Middle frontal gyrus (tissue), 1 donor: ENCODE measurements around the gene STEAP3.
"Not testable (repeated sequence)": the region's sequence is repeated elsewhere in the genome, so short reads cannot be mapped to it uniquely, and the experiment has no call there.

ENCODE experiments used
- DNase-seq: peaks from one replicate; pipeline ENCODE4 v3.0.0-alpha.2; 2015; ENCODE audit warnings: low spot score; ENCODE audit errors: extremely low spot score

The STEAP3 gene

DNA sequence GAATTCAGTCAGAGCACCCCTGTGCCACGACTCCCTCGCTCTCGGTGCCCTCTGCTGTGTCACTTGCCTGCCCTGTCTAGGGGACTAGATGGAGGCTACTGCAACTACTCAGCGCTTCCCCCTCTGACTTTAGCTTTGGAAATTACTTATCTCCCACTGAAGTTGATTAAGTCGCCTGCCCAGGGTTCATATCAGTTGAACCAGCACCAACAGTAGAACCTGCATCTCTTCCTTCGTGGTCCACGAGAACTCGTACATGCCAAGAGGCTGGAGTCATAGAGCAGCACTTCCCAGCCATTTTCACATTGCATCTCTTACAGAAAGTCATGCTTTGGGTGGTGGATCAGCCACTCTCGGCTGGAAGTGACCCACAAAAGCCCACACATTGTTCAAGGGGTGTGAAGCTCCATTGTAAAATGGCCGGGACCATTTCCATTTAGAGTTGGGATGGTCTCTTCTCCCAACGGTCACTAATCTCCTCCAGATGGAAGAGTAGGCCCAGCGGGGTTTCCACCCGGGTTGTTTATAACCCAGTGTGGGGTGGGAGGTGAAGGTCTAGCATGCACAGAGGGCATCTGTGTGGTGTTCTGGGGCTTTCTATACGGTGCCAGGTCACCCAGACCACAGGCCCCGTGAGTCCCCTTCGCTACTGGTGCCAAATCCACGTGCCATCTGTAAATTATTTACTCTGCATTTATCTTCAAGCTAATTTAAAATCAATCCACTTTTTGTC lies 38.0 kb downstream of the STEAP3 start:
- DNase-seq, result no peak

DNA sequence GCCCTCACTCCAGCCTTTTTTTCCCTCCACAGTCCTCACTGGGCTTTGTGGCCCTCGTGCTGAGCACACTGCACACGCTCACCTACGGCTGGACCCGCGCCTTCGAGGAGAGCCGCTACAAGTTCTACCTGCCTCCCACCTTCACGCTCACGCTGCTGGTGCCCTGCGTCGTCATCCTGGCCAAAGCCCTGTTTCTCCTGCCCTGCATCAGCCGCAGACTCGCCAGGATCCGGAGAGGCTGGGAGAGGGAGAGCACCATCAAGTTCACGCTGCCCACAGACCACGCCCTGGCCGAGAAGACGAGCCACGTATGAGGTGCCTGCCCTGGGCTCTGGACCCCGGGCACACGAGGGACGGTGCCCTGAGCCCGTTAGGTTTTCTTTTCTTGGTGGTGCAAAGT lies 39.4 kb downstream of the STEAP3 start:
- no peak for DNase-seq

DNA sequence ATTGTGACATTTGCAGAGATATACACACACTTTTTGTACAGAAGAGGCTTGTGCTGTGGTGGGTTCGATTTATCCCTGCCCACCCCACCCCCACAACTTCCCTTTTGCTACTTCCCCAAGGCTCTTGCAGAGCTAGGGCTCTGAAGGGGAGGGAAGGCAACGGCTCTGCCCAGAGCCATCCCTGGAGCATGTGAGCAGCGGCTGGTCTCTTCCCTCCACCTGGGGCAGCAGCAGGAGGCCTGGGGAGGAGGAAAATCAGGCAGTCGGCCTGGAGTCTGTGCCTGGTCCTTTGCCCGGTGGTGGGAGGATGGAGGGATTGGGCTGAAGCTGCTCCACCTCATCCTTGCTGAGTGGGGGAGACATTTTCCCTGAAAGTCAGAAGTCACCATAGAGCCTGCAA lies 40.0 kb downstream of the STEAP3 start:
- DNase-seq, result no peak

DNA sequence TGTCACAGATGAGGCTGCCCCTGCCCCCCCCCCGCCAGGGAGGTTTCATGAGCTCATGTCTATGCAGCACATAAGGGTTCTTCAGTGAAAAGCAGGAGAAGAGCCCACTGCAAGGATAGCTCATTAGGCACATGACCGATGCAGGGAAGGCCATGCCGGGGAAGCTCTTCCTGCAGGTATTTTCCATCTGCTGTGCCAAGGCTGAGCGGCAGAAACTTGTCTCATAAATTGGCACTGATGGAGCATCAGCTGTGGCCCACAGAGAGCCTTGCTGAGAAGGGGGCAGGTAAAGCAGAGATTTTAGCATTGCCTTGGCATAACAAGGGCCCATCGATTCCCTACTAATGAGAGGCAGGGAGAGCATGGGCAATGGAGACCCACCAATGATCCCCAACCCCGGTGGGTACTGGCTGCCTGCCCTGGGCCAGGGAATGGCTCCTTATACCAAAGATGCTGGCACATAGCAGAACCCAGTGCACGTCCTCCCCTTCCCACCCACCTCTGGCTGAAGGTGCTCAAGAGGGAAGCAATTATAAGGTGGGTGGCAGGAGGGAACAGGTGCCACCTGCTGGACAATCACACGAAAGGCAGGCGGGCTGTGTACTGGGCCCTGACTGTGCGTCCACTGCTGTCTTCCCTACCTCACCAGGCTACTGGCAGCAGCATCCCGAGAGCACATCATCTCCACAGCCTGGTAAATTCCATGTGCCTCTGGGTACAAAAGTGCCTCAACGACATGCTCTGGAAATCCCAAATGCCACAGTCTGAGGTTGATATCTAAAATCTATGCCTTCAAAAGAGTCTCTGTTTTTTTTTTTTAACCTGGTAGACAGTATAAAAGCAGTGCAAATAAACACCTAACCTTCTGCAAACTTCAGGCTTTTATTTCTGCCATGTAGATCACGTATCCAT lies 41.4 kb downstream of the STEAP3 start:
- DNase-seq, result no peak

DNA sequence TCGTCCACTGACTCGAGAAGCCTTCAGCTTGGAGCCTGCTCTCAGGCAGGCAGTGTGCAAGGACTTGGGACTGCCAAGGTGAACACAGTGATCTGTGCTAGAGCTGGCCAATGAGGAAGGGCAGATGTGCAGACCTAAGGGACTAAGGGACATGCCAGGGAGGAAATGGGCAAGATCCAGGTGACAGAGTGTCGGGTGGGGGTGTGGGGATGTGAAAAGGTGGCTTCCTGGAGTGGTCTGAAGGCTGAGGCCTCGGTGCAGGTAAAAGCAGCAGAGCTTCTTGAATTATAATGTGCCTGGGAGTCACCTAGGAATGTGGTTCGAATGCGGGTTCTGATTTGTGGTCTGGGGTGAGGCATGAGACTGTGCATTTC lies 42.0 kb downstream of the STEAP3 start:
- no peak for DNase-seq

DNA sequence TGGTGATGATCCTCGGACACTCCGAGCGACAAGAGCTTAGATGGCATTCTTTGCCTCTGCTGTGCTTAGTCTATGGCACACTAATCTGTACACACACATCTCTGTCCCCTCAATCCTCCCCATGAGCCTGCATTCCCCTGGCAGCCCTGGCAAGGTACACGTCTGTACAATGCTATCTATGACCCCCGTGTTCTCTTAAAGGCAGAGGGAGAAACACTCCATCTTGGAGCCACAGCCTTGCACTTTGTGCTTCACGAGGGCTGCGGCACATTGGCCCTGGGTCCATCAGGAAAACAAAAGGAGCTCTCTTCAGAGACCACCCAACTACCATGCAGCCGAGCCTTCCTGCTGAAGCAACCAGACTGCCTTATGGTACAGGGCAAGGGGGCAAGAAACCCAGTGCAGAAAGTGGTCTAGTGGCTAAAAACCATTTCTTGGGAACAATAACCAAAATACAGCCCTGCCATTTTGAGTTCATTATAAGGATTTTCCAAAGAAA lies 42.5 kb downstream of the STEAP3 start:
- DNase-seq, result no peak

DNA sequence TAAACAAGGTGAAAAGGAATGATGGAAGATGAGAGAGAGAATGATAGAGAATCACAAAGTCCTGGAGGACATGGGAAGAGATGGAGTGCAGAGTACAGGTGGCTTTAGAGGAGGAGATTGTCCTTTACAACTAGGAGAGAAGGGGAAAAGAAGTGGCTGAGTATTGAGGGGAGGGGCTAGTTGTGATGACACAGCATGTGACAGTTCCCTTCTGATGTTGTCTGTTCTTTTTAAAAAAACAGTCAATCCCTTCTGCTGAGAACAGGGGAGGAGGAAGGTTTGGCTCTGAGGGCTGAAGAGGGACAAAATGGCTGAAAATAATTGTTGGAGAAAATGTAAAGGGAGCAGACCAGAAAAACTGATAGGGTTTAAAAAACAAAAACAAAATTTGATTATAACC lies 44.0 kb downstream of the STEAP3 start:
- DNase-seq, result no peak

DNA sequence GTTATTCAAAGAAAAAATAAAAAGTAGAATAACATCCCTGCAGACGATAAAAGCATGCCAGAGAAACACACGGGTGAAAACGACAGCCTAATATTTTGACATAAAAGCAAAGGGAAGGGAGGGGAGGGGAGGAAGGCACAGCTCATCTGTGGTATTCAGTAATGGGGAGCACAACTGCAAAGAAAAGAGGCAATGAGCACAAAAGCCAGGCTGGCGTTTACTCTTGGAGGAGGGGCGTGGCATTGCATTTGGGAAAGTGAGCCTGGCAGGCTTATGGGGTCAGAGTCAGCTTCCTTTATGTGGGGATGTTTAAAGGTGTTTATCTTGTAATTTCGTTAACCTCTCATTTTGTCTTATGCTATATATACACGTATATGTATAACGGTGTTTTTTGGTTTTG lies 53.2 kb downstream of the STEAP3 start:
- no peak for DNase-seq

DNA sequence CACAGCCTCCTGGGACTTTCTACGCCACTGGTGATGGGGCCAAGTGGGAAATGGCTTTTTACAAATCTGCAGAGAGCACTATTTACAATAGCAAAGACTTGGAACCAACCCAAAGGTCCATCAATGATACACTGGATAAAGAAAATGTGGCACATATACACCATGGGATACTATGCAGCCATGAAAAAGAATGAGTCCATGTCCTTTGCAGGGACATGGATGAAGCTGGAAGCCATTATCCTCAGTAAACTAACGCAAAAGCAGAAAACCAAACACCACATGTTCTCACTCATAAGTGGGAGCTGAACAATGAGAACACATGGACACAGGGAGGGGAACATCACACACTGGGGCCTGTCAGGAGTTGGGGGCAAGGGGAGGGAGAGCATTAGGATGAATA lies 54.8 kb downstream of the STEAP3 start:
- not testable (repeated sequence) for DNase-seq

DNA sequence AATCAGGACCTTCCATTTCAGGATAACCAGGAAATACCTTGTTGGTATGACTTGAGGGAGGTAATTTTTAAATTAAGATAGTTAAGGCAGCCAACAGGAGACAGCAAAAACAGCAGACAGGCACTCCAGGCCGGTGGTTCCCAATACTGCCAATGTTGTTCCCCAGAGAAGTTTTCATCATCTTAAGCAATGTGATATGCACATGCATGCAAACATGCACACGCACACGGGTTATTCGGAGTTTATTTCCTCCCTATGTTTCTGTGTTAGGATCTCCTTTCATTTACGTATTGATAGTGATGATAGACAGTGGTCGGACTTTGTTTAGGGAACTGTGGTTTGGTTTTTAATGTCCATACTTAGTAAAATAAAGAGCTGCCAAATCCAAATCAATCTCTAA lies 55.3 kb downstream of the STEAP3 start:
- no peak for DNase-seq

DNA sequence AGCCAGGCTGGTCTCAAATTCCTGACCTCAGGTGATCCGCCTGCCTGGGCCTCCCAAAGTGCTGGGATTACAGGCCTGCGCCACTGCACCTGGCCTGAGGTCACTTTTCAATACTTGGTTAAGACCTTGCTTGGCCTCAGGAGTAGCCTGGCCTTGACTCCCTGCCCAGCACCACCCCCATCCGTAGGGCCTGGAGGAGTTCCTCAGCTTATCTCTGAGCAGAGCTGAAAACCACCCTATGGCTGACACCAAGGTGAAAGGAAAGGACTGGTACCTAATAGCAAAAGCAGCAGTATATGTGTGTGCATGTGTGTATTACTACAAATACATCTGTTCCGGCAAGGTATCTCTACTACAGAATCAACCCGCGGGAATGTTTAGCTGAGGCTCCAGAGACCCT lies 56.0 kb downstream of the STEAP3 start:
- DNase-seq, result no peak

DNA sequence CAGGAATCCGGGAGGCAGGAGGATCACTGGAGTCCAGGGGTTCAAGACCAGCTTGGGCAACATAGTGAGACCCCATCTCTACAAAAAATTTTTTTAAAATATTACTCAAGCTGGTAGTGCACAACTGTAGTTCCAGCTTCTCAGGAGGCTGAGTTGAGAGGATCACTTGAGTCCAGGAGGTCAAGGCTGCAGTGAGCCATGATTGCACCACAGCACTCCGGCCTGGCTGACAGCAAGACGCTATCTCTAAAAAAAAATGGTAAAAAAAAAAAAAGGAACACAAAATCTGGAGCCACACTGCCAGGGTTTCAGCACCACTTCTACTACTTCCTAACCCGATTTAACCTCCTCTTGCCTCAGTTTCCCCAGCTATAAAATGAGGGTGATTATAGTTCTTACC lies 57.0 kb downstream of the STEAP3 start:
- no peak for DNase-seq

DNA sequence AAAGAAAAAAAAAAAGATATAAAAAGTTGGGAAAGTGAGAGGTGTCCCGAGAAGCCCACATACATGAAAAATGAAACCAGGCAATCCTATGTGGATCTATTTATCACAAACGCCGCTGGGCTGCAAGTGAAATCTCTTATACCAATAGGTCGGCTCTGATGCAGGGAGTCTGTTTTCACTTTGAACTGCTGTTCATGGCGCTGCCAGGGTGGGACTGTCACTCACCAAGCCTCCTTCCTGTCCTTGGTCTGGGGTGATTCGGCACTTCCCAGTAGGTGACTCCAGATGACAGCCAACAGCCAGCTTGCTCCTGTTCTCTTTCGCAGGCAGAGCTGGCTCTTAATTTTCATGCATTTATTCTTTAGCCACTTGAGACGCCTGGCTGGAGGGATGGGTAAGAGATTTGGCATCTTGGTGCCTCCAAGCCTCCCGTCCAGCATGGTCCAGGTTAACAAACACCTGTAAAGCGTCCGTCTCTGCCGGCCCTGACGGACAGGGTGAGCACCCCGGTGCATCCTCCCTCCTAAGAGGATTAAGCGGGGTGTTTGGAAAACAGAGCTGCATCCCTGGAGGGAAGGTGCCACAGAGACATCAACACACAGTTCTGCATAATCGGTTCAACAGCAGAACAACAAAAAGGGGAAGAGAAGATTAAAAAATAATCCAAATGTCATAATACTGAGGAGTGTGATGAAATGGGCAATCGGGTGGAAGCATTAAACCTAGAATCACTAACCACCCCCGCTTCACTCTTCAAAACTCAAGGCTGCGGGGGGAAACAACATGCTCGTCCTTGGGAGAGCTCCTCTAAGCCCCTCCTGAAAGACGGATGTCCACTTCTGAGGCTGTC lies 58.7 kb downstream of the STEAP3 start:
- DNase-seq, result no peak

DNA sequence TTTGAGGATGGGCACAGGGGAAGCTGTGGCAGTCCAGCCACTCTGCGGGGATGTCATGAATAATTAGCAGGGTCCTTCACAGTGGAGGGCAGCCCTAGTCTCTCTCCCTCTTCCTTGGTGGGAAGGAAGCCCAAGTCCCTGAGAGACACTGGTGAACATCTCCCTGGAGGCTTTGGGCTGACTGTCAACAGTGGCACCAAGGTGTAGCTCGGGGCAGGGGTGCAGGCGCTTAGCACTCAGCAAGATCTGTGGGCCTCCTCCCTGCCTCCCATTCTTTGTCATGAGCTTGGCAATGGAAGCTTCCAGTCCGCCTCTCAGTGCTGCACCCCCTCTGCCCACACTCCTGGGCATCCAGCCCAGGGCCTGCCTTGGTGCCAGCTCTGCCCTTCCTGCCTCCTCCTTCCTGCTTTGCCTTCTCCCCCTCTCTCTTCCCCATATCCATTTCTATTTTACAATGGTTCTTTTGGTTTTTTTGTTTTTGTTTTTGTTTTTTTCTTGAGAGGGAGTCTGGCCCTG lies 59.4 kb downstream of the STEAP3 start:
- DNase-seq, result peak; percentile 67

DNA sequence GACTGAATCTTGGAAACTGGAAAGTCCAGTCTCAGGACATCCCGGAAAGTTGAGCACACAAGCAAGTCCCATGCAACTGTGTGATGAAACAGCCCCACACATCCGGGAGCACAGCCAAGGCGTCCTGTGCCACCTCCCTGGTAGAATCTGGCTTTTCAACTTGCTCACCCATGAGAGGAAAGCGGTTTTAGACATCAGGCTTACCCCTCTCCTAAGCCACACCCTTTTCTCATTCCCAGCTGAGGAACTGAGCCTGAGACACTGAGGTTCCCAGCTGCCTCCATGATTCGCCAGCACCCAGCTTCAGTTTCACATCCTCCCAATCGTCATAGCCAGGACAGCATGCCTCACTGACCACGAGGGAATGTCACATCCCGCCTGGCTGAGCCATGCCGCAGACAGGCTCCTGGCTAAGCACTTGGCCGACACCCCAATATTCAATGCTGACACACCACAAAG lies 60.3 kb downstream of the STEAP3 start:
- DNase-seq, result peak; percentile 24

DNA sequence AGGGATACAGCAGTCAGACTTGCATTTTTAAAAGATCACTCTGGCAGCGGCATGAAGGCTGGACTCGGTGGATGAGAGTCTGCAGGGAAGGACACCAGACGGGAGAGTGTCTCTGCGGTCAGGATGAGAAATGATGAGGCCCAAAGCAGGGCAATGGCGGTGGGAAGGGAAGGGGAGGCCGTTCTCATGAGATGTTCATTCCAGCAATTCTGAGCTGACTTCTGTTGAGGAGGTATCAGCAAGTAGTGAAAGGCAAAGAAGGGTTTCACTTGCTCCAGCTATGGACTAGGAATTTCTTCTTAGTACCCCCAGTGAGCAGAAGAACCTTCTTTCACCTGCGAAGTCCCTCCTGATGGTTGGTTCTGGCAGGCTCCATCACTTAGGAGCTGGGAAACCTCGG lies 63.0 kb downstream of the STEAP3 start:
- DNase-seq, result no peak

DNA sequence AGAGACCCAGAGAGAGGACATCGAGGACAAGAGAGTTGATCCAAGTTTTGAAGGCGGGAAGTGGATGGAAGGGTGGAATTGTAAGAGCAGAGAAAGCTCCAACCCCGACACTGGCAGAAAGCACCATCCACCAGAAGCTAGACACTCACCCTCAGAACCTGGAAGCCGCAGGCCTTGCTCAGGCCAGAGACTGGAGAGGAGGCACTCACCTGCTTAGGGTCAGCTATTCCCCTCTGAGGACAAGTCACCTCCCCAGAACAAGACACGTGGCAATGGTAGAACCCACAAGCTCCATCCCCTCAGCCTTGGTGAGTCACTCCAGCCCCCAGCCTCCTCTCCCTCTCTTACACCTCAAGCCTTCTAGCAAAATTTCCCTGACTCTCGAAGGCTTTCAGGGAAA lies 64.9 kb downstream of the STEAP3 start:
- DNase-seq, result no peak

DNA sequence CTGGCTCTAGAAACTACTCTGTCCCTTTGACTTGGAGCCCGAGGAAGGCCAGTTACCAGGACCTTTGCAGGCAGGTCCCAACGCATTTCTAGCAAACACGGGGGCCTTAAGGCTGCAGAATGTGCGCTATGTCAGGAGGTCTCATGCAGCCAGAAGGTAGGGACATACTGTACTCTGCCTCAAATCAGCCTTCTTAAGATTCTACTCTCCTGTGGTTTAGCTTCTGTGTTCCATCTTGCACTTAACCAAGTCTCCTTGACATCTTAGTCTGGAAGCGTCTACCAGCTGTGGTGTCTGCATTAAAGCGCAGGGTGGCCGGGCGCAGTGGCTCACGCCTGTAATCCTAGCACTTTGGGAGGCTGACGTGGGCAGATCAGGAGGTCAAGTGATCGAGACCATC lies 65.5 kb downstream of the STEAP3 start:
- no peak for DNase-seq

DNA sequence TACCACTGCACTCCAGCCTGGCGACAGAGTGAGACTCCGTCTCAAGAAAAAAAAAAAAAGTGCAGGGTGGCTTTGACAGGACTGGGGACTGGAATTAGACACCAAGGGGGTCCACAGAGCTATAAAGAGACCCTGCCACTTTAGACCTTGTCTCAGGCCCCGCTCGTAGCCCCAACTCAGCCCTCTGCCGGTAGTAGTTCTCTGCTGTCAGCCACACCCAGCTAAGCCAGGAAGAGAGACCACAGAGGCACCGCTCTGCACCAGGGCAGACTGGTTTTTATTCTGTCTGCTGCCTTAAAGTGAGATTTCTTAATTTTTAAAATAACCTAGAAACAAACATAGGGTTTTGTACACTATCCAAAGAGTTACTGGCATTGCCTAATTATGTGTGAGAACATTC lies 66.0 kb downstream of the STEAP3 start:
- DNase-seq, result no peak

DNA sequence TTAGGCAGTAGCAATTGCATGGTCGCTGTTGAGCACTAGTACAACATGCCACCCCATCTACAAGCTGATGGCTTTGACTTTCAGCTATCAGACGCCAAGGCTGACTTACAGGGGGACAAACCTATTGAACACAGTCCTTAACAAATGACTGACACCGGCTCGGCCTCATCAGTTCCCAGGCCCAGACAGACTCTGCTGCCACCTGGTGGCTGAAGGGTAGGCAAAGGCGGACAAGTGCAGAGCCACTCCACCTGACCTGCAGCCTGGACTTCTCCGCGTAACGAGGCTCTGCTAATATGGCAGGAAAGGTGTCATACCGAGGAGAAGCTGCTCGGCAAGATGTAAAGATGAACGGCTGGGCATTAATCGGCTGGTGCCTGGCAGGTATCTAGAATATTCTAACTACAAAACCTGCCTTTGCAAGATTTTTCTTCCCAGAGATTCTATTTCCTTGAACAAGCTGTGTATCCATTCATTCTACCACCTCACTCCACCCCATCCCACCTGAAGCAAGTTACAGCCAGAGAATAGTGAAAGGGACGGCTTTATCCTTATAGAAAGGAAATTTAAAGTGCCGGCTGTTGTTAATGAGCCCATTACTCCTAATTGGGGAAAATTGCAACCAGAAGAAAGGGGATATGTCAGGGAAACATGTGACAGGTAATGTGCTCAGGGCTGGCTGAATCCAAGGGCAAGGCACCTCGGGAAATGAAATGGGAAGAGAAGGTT lies 67.4 kb downstream of the STEAP3 start:
- DNase-seq, result peak; percentile 58
